WI38 (cell line): ENCODE results near the gene CKM.

ENCODE experiments used
- H3K4me3 ChIP-seq: 2 replicates; pipeline ENCODE4 v1.5.1; 2011; ENCODE audit warnings: low read depth, mild to moderate bottlenecking, control low read depth, low read length
- TF ChIP-seq, protein P1 (sequence below): IDR thresholded peaks from 2 replicates; pipeline ENCODE4 v1.5.1; 2012; ENCODE audit warnings: low read depth, mild to moderate bottlenecking, control low read depth, low read length

Gene CKM

DNA sequence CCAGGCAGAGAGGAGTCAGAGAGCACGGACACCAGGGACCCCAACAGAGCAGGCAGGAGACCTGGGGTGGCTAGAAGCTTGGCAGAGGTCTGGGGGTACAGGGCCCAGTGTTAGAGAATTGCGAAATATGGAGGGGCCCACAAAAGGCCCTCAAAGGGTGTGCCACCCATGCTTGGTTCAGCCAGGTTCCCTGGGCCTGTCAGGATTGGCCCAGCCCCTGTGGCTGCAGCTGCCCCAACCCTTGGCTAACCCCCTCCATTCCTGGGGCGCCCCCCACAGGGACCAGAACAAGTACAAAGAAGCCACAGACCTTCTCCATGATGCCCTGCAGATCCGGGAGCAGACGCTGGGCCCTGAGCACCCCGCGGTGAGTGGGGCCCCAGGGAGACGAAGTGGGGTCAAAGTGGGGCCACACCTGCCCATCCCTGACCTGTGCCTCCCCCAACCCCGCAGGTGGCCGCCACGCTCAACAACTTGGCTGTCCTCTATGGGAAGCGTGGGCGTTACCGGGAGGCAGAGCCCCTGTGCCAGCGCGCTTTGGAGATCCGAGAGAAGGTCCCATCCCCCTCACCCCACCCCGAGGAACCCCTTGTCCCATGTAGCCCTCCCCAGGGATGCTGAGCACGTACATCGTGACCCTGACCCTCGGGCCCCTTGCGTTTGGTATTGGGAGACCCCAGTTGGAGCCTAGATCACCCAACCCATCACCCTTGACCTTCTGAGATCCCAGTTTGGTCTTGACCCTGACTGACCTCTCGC lies 25.9 kb upstream of the CKM start:
- H3K4me3 ChIP-seq = no peak overlapping the region
- TF ChIP-seq, protein P1, sequence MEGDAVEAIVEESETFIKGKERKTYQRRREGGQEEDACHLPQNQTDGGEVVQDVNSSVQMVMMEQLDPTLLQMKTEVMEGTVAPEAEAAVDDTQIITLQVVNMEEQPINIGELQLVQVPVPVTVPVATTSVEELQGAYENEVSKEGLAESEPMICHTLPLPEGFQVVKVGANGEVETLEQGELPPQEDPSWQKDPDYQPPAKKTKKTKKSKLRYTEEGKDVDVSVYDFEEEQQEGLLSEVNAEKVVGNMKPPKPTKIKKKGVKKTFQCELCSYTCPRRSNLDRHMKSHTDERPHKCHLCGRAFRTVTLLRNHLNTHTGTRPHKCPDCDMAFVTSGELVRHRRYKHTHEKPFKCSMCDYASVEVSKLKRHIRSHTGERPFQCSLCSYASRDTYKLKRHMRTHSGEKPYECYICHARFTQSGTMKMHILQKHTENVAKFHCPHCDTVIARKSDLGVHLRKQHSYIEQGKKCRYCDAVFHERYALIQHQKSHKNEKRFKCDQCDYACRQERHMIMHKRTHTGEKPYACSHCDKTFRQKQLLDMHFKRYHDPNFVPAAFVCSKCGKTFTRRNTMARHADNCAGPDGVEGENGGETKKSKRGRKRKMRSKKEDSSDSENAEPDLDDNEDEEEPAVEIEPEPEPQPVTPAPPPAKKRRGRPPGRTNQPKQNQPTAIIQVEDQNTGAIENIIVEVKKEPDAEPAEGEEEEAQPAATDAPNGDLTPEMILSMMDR = no peak

DNA sequence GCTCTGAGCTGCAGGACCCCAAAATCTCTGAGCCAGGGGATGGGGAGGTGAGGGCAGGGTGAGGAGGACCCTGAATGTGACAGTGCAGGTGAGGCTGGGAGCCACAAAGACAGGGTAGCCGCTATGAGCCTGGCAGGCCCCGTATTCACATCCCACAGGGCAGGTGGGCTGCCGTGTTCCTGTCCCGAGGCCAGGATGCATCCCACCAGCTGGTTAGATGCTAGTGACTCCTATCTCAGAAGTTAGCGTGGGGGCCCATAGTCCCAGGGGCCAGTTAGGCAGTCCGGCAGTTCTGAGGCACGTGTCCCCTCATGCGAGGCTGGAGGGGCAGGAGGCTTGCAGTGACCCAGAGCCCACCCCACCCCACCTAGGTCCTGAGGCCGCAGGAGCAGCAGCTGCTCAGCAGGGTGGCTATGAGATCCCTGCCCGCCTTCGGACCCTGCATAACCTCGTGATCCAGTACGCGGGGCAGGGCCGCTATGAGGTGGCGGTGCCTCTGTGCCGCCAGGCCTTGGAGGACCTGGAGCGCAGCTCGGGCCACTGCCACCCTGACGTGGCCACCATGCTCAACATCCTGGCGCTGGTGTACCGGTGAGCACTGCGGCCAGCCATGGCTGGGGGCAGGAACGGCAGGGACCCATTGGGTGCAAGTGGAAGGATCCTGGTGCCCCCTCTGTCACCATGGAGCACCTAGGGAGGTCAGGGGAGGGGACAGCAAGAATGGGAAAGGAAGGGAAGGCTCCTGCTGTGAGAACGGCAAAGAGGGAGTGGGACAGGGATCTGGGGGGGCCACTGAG lies 25.1 kb upstream of the CKM start:
- TF ChIP-seq, protein P1 = no peak

DNA sequence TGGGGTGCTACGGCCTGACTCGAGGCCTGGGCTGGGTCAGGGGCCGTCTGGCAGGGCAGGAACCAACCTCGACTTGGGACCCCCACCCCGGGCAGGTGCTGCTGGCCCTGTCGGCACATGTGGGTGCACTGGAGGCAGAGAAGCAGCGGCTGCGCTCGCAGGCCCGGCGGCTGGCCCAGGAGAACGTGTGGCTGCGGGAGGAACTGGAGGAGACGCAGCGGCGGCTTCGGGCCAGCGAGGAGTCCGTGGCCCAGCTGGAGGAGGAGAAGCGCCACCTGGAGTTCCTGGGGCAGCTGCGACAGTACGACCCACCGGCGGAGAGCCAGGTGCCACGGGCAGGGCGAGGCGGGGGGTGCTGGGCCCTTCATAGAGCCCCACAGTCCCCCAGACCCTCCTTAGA lies 23.8 kb upstream of the CKM start:
- H3K4me3 ChIP-seq = no peak overlapping the region
- TF ChIP-seq, protein P1 = no peak

More for the DNA sequence above, 25.1 kb upstream of the CKM start:
- no peak overlapping the region for H3K4me3 ChIP-seq

DNA sequence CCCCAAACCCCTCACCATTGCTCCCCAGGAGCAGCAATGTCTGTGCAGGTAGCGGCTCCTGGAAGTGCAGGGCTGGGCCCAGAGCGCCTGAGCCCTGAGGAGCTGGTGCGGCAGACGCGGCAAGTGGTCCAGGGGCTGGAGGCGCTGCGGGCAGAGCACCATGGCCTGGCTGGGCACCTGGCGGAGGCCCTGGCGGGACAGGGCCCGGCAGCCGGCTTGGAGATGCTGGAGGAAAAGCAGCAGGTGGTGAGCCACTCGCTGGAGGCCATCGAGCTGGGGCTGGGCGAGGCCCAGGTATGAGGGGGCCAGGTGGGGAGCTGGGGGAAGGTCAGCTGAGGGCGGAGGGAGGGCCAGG lies 22.8 kb upstream of the CKM start:
- H3K4me3 ChIP-seq = no peak overlapping the region
- TF ChIP-seq, protein P1 = no peak

DNA sequence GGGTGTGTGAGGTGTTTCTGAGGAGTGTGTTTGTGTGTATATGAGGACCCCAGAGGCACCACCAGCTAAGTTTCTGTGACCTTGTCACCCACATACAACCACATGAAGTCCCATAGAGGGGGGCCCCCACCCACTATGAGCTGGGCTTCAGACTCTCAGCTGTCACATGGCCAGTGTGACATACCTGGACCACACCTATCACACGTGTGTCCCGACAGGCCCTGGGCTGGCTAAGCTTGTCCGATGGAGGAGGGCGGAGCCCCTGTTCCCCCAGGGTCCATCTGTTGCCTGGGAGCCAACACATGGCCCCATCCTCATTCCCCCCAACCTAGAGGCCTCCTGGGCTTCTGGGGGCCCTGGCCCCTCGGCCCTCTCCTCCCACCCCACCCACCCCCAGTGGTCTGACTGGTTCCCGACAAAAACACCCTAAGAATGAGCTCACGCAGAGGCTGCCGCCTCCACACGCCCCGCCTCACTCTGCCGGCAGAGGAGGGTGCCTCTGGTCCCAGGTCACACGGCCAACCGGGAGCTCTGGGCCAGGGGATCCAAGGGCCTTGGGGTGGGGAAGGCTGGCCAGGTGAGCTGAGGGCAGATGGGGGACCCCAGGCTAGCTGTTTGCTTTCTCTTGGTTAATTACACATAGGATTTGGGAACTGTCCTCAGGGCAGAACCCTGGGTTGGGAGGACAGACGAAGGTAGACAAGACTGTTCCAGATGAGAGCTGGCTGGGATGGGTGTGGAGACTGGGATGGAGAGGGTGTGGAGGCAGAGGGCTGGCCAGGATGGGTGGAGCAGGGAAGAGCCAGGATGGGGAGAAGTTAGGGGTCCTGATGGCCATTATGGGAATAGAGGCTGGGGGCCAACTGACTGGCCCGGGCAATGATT lies 22.2 kb upstream of the CKM start:
- H3K4me3 ChIP-seq = no peak overlapping the region
- TF ChIP-seq, protein P1 = no peak

DNA sequence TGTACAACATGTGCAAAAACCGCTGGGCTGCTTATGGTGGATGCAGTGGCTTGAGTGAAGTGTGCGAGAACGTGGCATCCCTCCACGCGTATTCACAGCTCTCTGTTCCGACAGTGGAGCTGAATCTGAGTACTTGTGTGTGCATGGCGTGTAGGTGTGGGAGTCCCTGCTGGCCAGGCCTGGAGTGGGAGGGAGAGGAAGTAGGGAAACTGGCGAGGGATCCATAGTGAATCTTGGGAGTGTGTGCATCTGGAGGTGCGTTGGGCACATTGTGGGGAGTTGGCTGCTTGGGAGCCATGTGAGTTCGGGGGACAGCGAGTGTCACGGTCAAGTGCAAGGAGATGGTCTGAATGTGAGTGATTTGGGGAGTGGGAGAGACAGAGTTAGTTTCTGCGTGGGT lies 20.2 kb upstream of the CKM start:
- TF ChIP-seq, protein P1 = no peak

More for the DNA sequence above, 20.2 kb upstream of the CKM start:
- H3K4me3 ChIP-seq = no peak overlapping the region
